ENCODE data around the gene CFAP20.
"Not testable (repeated sequence)": the region's sequence is repeated elsewhere in the genome, so short reads cannot be mapped to it uniquely, and the experiment has no call there.

Gene CFAP20

DNA sequence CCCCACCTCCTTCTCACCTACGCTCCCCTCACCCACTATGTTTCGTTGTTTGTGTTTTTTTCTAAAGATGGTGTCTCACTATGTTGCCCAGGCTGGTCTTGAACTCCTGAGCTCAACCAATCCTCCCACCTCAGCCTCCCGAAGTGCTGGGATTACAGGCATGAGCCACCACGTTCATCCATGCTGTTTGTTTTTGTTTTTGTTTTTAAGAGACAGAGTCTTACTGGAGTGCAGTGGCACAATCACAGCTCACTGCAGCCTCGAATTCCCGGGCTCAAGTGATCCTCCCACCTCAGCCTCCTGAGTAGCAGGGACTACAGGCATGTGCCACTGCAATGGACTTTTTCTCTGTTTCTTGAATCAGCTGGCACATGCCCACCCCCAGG lies 33.6 kb downstream of the CFAP20 start:
- not testable (repeated sequence) for DNase-seq

DNA sequence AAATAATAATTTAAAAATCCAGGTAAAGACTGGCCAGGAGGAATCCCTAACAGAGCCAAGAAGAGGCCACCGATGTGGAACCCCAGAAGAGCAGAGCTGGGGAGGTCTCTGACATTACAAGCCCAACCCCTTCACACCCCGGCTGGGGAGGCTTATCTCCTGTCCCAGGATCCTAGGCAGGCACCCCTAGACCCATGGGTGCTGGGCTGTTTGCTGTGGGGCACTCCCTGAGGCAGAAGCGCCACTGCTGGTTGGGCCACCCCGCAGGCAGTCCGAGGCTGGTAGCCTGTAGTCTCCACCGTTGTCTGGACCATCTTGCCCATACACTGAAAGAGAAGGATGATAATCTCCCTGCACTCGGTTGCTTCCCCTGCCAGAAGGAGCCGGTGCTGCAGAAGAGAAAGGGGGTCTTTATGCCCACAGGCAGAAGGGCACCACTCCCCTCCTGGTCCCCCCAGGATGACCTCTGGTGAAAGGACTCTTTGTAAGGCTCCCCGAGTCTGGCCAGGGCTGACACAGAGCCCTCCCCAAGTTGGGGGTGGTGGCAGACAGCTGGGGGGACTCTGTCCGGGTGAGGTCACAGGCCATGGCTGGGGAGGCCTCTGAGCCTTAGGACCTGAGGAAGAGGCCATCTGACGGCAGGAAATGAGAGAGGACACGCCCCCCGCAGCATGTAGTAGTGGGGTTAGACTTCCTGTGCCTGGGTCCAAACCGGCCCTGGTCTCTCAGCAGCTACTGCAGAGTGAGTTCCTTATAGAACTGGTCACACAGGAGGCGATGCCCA lies 34.2 kb downstream of the CFAP20 start:
- DNase-seq = no peak

DNA sequence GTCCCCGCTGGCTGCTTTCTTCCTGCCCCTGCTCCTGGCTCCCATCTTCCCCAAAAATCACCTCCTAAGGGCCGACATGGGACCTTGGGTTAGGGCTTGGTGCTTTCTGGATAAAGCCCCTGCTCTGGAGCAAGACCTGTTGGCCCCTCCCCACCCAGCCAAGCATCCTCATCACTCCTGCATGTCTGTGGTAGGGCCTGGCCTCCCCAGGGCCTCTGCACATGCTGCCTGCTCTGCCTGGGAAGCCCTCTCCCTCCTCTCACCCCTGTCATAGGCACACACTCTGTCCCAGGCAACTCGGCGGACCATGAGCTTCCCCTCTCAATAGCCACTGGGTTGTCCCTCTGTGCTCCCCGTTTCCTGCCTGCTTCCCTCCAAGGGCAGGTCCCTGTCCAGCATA lies 35.2 kb downstream of the CFAP20 start:
- DNase-seq = no peak

DNA sequence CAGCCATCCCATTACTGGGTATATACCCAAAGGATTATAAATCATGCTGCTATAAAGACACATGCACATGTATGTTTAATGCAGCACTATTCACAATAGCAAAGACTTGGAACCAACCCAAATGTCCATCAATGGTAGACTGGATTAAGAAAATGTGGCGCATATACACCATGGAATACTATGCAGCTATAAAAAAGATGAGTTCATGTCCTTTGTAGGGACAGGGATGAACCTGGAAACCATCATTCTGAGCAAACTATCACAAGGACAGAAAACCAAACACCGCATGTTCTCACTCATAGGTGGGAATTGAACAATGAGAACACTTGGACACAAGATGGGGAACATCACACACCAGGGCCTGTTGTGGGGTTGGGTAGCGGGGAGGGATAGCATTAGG lies 38.8 kb downstream of the CFAP20 start:
- DNase-seq = not testable (repeated sequence)

DNA sequence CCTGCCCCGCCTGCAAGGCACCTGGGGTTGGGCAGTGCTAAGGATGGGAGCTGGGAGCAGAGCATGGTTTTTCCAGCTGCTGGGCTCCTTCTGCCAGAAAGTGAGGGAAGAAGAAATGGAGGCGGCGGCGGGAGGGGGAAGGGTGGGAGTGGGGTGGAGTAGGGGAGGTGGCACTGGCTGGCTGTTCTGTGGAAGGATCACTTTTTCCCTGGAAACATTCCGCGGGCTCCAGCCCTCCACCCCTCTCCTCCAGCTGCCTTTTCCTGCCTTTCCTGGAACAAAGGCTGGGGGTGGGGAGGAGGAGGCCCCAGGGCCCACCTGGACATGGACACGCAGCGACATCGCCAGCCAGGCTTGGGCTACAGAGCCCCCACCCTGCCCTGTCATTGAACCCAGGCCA lies 41.1 kb downstream of the CFAP20 start:
- no peak for DNase-seq

DNA sequence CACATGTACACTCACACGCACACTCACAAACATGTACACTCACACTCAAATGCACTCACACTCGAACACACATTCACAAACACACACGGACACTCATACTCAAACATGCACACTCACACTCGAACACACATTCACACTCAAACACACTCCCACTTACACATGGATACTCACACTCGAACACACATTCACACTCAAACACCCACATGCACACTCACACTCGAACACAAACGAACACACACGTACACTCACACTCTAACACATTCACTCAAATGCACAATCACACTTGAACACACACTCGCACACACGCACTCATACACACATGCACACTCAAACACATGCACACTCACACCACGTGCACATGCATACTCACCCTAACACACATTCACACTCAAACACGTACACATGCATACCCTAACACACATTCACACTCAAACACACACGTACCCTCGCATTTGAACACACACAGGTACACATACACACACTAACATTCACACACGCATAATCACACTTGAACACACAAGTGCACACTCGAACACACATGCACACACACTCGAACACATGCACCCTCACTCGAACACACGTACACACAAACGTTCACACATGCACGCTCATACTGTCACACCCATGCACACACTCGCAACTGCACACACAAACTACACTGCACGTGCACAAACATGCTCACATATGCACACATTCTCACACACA lies 41.8 kb downstream of the CFAP20 start:
- no peak for DNase-seq

DNA sequence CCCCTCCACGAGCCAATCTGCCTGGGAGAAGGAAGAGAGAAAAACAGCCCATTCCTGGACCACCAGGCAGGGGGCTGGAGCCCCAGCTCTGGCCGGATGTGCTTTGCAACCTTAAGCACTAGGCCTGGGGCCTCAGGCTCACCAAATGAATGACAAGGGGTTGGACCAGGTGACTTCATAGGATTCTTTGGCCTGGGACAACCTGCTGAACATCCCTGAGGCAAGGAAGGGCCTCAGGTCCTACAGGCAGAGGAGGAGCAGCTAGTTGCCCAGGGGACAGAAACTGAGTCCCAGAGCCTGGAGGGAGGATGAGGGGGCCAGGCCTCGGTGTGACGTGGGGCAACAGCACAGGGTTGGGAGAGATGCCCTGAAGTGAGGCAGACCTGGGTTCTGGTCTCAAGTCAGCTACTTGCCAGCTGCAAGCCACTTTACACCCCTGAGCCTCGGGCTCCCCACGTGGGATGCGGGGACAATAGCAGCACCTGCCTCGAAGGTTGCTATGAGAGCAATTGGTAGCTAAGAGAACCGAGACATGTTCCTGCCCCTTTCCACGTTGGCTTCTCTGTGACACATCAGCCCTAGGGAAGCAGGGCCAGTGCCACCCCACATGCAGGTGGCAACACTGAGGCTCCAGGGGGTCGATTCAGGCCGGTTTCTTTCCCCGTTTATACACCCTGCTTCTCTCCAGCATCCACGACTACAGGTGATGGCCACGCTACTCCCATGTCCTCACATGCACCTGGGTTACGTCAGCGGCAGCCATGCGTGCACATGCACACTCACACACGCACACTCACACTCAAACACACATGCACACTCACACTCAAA lies 42.6 kb downstream of the CFAP20 start:
- peak; percentile 66 for DNase-seq

DNA sequence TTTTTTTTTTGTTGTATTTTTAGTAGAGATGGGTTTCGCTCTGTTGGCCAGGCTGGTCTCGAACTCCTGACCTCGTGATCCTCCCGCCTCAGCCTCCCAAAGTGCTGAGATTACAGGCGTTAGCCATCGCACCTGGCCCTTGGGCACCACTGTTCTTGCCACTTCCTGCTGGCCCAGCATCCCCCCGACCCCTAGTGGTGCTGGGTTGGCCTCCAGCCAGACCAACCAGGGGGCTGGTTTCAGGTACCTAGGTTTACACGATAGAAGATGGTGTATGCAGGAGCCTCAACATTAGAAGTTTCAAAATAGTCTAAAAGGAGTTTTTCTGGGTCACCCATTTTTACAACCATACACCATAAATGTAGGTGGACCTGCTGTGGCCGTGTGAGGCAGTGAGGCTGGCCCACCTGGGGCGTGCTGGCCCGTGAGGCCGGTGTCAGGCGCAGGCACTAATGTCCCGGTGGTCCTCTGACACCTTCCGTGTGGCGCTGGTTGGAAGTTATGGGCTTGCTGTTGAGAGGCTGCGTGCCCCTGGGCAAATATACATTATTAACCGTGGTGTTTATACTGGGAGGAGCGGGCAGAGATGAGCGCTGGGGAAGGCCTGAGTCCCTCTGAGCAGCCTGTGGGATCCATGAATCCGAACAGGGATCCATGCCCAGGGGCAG lies 43.5 kb downstream of the CFAP20 start:
- DNase-seq = peak; percentile 6

DNA sequence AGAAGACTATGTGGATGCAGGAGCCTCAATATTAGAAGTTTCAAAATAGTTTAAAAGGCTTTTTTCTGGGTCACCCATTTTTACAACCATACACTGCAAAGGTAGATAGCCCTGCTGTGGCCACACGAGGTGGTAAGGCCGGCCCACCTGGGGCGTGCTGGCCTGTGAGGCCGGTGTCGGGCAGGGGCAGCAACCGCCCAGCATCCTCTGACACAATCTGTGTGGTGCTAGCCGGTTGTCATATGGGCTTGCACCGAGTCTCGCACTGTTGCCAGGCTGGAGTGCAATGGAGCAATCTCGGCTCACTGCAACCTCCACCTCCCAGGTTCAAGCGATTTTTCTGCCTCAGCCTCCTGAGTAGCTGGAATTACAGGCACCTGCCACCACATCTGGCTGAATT lies 44.0 kb downstream of the CFAP20 start:
- no peak for DNase-seq

DNA sequence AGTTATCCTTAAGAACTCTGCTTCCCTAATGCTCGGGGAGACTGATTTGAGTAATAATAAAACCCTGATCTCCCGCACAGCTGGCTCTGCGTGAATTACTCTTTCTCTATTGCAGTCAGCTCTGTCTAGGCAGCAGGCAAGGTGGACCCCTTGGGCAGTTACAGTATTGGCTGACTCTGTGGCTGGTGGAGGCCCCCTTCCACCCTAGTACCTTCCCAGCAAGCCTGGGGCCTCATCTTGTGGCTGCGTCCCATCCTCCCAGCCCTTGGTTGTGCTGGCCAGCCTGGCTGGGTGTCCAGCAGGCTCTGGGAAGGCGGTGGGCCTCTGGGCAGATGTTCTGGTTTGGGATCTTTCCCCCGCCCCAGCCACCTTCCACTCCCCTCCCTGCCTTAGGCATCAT lies 44.5 kb downstream of the CFAP20 start:
- DNase-seq = no peak

DNA sequence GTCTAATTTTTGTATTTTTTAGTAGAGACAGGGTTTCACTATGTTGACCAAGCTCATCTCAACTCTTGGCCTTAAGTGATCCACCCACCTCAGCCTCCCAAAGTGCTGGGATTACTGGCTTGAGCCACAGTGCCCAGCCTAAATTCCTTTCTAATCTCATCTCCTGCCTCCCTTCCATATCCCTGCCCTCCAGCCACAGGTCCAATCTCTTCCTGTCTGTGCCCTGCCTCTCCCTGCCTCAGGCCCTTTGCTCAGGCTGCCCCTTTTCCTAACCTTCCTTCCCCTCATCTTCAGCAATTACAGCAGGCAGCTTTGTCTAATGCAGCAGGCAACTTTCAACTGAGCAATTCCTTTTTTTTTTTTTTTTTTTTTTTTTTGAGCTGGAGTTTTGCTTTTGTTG lies 46.8 kb downstream of the CFAP20 start:
- DNase-seq = no peak

DNA sequence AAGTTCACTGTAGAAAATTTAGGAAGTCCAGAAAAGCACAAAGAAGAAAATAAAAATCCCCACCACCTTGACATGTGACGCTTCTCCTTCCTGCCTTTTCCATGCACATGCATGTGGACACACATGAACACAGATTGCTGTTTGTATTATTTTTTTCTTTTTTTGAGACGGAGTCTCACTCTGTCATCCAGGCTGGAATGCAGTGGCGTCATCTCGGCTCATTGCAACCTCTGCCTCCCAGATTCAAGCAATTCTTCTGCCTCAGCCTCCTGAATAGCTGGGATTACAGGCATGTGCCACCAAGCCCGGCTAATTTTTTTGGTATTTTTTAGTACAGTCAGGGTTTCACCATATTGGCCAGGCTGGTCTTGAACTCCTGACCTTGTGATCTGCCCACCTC lies 48.5 kb downstream of the CFAP20 start:
- DNase-seq = not testable (repeated sequence)

DNA sequence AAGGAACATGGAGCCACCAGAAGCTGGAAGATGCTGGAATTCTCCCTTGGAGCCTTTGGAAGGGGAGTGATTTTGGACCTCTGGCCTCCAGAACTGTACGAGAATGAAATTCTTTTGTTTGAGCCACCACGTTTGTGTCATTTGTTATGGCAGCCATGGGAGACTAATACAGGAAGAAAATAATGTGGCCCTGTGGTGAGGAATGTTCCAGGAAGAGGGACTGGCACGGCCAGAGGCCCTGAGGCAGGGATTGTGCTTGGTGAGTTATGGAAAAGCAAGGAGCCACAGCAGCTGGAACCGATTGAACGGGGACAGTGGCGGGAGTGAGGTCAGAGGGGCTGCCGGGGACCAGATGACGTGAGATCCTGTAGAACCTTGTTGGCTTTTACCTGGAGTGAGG lies 51.4 kb downstream of the CFAP20 start:
- no peak for DNase-seq

DNA sequence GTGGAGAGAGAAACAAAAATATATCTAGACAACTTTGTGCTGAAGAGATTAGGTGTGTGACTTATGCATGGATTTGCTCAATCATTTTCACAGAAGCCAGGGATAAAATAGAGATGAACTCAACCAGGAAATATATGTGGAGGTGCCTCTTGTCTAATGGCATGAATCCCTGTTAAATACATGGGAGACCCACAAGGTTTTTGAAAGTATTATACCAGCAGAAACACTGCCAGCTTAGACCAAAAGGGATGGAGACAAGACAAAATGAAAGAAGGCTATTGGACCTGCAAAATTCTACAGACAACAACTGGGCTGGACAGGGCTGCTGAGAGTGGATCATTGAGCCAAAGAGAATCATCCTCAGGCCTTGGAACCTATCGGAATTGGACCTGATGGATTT lies 52.7 kb downstream of the CFAP20 start:
- DNase-seq = no peak

DNA sequence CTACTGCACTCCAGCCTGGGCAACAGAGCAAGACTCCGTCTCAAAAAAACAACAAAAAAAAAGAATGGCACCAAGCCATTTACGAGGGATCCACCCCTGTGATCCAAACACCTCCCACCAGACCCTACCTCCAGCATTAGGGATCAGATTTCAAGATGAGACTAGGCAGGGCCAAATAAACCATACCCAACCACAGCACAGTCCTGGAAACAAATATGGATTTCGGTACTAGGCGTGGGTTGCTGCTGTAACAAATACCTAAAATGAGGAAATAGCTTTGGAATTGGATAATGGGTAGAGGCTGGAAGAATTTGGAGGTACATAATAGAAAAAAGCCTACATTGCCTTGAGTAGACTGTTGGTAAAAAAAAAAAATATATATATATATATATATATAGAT lies 54.5 kb downstream of the CFAP20 start:
- no peak for DNase-seq

DNA sequence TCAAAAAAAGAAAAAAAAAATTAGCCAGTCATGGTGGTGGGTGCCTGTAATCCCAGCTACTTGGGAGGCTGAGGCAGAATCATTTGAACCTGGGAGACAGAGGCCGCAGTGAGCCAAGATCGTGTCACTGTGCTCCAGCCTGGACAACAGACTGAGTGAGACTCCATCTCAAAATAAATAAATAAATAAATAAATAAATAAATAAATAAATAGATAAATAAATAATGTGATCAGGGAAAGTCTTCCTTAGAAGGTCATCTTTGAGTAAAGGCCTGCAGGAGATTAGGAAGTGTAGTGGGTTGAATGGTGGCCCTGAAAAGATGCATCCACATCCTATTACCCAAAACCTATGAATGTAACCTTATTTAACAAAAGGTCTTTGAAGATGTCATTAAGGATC lies 56.1 kb downstream of the CFAP20 start:
- DNase-seq = not testable (repeated sequence)

DNA sequence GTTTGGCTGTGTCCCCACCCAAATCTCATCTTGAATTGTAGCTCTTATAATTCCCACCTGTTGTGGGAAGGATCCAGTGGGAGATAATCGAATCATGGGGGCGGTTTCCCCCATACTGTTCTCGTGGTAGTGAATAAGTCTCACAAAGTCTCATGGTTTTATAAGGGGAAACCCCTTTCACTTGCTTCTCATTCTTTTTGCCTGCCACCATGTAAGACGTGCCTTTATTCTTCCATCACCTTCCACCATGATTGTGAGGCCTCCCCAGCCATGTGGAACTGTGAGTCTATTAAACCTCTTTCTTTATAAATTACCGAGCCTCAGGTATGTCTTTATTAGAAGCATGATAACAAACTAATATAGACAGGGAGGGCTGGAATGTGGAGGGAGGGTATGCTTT lies 57.0 kb downstream of the CFAP20 start:
- not testable (repeated sequence) for DNase-seq

DNA sequence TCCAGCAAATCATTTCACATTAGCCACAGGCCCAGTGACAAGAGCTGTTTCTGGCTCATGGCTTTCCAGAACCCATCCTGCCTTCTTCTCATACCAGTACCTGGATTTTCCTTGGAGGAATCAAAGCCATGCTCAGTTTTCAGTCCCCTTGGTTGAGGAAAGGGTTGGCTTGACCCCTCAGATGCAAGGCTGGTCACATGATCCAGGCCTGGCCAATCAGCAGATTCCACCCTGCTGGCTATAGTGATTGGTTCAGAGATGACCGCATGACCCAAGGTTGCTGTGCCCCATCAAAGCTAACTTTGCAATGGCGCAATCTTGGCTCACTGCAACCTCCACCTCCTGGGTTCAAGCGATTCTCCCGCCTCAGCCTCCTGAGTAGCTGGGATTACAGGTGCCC lies 58.6 kb downstream of the CFAP20 start:
- no peak for DNase-seq

Data from NCI-H69 (cell line).